DOHH2 (cell line): ENCODE measurements around the gene ADAMTSL5.

Experiments used
- H3F3A ChIP-seq: fragments of 200-600 bp; sonication (generic), shearing (Covaris generic); 2 replicates; pipeline ENCODE4 v1.6.0; 2016; ENCODE audit warnings: antibody characterized with exemption, mild to moderate bottlenecking; ENCODE audit not compliant: control insufficient read depth, insufficient read depth
- H3K27ac ChIP-seq: fragments of 200-600 bp; sonication (generic); 2 replicates; pipeline ENCODE4 v1.5.1; 2014; ENCODE audit warnings: low read depth, mild to moderate bottlenecking, low read length, moderate library complexity
- H3K27me3 ChIP-seq: fragments of 200-600 bp; sonication (generic); 2 replicates; pipeline ENCODE4 v1.6.1; 2014; ENCODE audit warnings: mild to moderate bottlenecking, low read length, mixed read lengths; ENCODE audit not compliant: control insufficient read depth
- H3K36me3 ChIP-seq: fragments of 200-600 bp; sonication (generic); 2 replicates; pipeline ENCODE4 v1.6.1; 2014; ENCODE audit warnings: mild to moderate bottlenecking, low read length, moderate library complexity, mixed read lengths; ENCODE audit not compliant: control insufficient read depth
- H3K4me1 ChIP-seq: fragments of 200-600 bp; sonication (generic); 2 replicates; pipeline ENCODE4 v1.6.1; 2014; ENCODE audit warnings: mild to moderate bottlenecking, low read length, mixed read lengths; ENCODE audit not compliant: control insufficient read depth
- H3K4me2 ChIP-seq: fragments of 200-600 bp; sonication (generic); 2 replicates; pipeline ENCODE4 v1.6.0; 2014; ENCODE audit warnings: mild to moderate bottlenecking, low read length, moderate library complexity
- H3K4me3 ChIP-seq: fragments of 200-600 bp; sonication (generic); 2 replicates; pipeline ENCODE4 v1.5.1; 2014; ENCODE audit warnings: mild to moderate bottlenecking, low read length, mixed read lengths
- H3K79me2 ChIP-seq: fragments of 200-600 bp; sonication (generic); 2 replicates; pipeline ENCODE4 v1.6.1; 2014; ENCODE audit warnings: mild to moderate bottlenecking, low read length, mixed read lengths; ENCODE audit not compliant: control insufficient read depth
- H3K9me2 ChIP-seq: fragments of 200-600 bp; sonication (generic); replicated peaks from 2 replicates; pipeline ENCODE4 v1.6.1; 2014; ENCODE audit warnings: mild to moderate bottlenecking, low read length, mixed read lengths; ENCODE audit not compliant: control insufficient read depth
- H3K9me3 ChIP-seq: fragments of 200-600 bp; sonication (generic); 2 replicates; pipeline ENCODE4 v1.6.1; 2014; ENCODE audit warnings: antibody characterized with exemption, low read length, mixed read lengths; ENCODE audit not compliant: control insufficient read depth, insufficient read depth
- H4K20me1 ChIP-seq: fragments of 200-600 bp; sonication (generic); 2 replicates; pipeline ENCODE4 v1.6.0; 2014; ENCODE audit warnings: low read depth, mild to moderate bottlenecking, antibody characterized with exemption, low read length, moderate library complexity; ENCODE audit not compliant: control insufficient read depth, insufficient read depth
- CTCF ChIP-seq: fragments of 200-600 bp; sonication (generic); IDR thresholded peaks from one replicate; pipeline ENCODE4 v1.5.1; 2014; ENCODE audit warnings: antibody characterized with exemption, mild to moderate bottlenecking, low read depth, low read length; ENCODE audit not compliant: poor library complexity, severe bottlenecking
- EZH2phosphoT487 ChIP-seq: fragments of 200-600 bp; sonication (generic); IDR thresholded peaks from 2 replicates; pipeline ENCODE4 v1.6.1; 2017; ENCODE audit warnings: borderline replicate concordance, mild to moderate bottlenecking, antibody characterized with exemption, low read length, moderate library complexity, mixed read lengths

ADAMTSL5 gene

GRCh38 chr19:1505012-1505411 lies 7.8 kb downstream of the ADAMTSL5 start:
- Histone ChIP-seq H3K27me3 (peaks cover 10% of the 10 kb centered on the region), H3K36me3 (no peaks in the 10 kb centered on the region), H3K9me3 (peaks cover 6% of the 10 kb centered on the region; the same call in 1 of the 2 replicates), H3K4me1 (peaks cover 5% of the 10 kb centered on the region), H3K79me2 (no peaks in the 10 kb centered on the region), H3K4me2 (no peak overlapping the region), H4K20me1 (no peaks in the 10 kb centered on the region), H3K27ac (no peak overlapping the region), H3K4me3 (no peak overlapping the region), H3F3A (0 out of 2 replicates have a peak, but pooled peaks cover 2% of the 10 kb centered on the region), H3K9me2 (no peaks in the 10 kb centered on the region)
- no peak for TF ChIP-seq EZH2phosphoT487
- TF ChIP-seq CTCF = no peak

GRCh38 chr19:1503925-1504773 lies 8.7 kb downstream of the ADAMTSL5 start:
- TF ChIP-seq CTCF = no peak
- no peak for TF ChIP-seq EZH2phosphoT487
- Histone ChIP-seq H3K79me2 (no peaks in the 10 kb centered on the region), H3K9me2 (no peaks in the 10 kb centered on the region), H3K36me3 (no peaks in the 10 kb centered on the region), H3K4me3 (no peak overlapping the region), H3K27me3 (peaks cover 5% of the 10 kb centered on the region; the same call in 1 of the 2 replicates), H3K4me2 (no peak overlapping the region), H3F3A (0 out of 2 replicates have a peak, but pooled peaks cover 2% of the 10 kb centered on the region), H3K9me3 (peaks cover 6% of the 10 kb centered on the region; the same call in 1 of the 2 replicates), H4K20me1 (no peaks in the 10 kb centered on the region), H3K27ac (no peak overlapping the region), H3K4me1 (peaks cover 5% of the 10 kb centered on the region)

- no peaks in the 10 kb centered on the region for H3K79me2 ChIP-seq
- H3K4me1 ChIP-seq = peaks cover 5% of the 10 kb centered on the region
- TF ChIP-seq CTCF (peak; percentile 93), EZH2phosphoT487 (no peak)
- no peaks in the 10 kb centered on the region for H3K36me3 ChIP-seq
- no peaks in the 10 kb centered on the region for H3K9me2 ChIP-seq
- H3F3A ChIP-seq = 0 out of 2 replicates have a peak, but pooled peaks cover 2% of the 10 kb centered on the region
- peak overlapping the region; percentile 55 for H3K4me2 ChIP-seq
- peaks cover 5% of the 10 kb centered on the region; the same call in 1 of the 2 replicates for H3K27me3 ChIP-seq
- peak overlapping the region; percentile 39 for H3K4me3 ChIP-seq
- H3K9me3 ChIP-seq = peaks cover 6% of the 10 kb centered on the region; the same call in 1 of the 2 replicates
- H3K27ac ChIP-seq = no peak overlapping the region
- no peaks in the 10 kb centered on the region for H4K20me1 ChIP-seq
Observed at GRCh38 chr19:1503089-1503924, 9.5 kb downstream of the ADAMTSL5 start.
